Fibroblast of upper back skin (primary cell): Measurements from ENCODE around the gene DTNB.
"Not testable (repeated sequence)": the region's sequence is repeated elsewhere in the genome, so short reads cannot be mapped to it uniquely, and the experiment has no call there.

Source experiments
- DNase-seq: peaks from one replicate; pipeline ENCODE4 v3.0.0-alpha.2; 2013

Gene DTNB

DNA sequence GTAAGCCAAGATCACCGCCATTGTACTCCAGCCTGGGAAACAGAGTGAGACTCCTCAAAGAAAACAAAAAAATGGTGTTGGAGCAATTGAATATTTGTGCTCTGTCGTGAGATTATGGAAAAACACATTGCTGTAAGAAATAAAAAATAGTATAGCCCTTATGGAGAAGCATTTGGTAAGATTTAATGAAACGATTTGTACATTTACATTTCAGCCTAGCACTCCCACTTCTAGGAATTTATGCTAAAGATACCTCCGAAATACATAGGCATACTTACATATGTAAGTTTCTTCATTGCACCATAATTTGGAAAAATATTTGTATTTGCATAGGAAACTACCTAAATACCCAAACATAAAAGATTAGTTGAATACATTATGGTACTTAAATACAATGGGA, 8.7 kb upstream of the DTNB start:
- DNase-seq: no peak

DNA sequence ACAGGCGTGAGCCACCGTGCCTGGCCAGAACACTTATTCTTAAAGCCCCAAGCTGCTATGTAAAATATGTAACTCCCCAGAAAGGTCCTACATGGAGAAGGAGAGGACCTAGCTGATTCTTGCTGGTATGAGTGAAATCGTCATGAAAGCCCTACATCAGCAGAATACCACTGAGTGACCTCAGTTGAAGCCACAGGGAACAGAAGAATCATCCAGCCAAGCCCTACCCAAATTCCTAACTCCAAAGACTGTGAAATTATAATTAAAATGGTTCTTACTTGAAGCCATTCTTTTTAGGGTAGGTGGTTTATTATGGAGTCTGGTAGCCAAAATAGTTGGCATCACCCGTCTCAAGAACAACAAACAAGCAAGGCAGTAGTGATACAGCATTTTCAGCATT, 4.5 kb upstream of the DTNB start:
- DNase-seq: no peak

DNA sequence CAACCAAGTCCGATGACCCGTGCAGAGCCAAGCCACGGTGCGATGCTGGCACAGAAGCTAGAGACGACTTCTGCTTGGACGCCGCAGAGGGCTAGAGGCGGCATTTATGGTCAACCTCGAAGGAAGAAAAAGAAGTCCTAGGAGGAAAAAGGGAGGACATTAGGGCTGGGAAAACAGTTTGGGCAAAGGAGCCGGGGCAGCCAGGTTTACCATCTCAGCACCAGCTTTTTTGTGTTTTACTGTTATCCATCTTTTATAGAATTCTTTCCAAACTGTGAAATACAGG, 643 bp upstream of the DTNB start:
- no peak for DNase-seq

DNA sequence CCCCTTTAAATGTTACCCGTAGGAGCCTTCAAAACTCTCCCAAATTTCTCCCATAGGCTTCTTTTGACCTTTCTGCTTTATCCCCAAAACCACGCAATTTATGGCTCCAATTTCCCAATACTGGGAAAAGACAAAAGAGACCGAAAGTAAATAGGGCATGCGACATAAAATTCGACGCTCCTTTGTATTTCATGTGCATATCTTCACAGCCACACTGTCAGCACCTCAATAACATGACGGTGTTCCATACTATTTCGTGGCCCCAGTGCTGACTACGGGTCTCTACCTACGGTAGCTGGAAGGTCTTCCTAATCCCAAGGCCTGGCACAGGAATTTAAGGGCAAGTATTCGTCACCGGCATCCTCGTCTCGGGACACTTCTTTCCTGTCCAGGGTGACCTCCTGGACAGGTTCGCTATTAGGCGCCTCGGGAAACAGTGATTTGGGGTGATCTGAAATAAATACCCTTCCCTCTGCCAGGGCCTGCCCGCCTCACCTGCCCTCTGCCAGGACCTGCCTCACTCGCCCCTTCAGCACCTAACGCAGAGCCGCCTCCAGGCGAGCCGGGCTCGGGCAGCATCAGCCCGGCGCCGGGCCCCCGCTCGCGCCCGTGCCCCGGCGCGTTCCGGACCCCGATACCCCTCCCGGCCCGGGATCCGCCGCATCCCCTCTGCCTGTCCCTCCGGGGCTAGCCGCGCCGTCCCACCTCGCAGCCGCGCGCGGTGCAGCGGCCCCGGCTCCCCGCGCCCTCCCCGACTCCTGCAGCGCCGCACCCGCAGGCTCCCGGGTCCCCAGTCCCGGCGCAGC, 680 bp downstream of the DTNB start:
- peak; percentile 23 for DNase-seq

DNA sequence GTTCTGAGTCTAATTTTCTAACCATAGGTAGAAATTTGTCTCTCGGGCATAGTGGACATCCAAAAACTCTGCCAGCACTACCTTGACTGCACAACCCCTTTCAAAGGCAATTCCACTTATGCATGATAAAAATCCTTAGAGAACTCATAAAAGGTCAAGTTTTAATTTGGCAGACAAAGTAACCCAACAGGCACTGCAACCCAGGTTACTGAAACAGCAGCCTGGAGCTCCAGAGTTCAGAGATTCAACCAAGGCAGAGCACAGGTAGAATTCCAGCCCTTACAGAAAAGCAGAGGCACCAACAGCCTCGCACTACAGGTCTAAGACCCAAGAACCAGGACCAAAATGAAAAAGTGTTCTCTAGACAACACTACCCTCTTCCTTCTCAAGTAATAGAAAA, 1.8 kb downstream of the DTNB start:
- DNase-seq: no peak

DNA sequence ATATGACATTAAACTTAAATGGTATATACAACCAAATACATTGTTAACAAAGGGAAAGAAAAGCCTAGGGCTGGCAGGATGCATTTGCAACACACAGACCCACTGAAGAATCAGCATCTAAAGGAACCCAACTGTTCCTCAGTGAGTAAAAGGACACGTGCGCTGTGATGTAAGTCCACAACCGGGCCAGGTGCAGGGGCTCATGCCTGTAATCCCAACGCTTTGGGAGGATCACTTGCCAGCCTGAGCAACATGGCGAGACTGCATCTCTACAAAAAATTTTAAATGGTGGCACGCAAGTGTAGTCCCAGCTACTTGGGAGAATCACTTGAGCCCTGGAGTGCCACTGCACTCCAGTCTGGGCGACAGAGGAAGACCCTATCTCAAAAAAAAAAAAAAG, 3.9 kb downstream of the DTNB start:
- DNase-seq: no peak

DNA sequence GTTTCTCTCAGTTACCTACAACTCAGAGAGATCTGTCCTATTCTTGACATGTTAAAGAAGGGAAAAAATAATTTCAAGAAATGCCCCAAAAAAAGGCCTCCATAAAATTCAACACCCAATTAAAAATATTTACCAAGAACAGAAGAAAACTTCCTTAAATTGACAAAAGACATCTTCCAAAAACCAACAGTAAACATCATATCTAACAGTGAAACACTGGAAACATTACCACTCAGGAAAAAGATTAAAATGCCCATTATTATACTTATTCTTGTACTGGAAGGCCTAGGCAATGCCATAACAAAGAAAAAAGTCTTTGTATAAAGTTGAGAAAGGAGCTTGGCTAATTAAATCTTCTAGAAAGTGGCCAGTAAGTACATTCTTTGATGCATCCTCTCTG, 7.2 kb downstream of the DTNB start:
- no peak for DNase-seq

DNA sequence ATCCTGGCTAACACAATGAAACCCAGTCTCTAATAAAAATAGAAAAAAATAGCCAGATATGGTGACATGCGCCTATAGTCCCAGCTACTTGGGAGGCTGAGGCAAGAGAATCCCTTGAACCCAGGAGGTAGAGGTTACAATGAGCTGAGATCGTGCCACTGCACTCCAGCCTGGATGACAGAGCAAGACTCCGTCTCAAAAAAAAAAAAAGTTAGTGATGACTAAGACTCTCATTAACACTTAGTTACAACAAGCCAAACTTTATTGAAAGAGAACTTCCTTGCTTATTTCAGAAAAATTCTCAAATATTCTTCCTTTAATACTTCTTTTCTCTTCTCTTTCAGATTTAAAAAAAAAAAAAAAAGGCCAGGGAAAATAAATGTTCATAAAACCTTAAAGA, 7.9 kb downstream of the DTNB start:
- not testable (repeated sequence) for DNase-seq

DNA sequence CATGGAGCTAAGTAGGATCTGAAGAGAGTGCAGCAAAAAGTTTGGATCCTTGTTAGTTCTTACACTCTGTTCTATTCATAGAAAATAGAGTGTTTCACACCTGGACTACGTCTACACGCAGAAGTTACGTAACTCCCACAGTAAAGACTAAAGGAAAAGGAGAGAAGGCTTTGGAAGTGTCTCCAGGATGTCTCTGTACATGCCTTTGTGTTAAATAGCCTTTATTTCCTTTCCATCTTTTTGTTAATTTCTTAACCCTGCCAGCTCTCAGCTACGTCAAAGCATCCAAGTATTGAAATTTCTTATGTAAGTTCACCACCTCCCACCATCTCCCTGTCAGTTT, 8.4 kb downstream of the DTNB start:
- no peak for DNase-seq

DNA sequence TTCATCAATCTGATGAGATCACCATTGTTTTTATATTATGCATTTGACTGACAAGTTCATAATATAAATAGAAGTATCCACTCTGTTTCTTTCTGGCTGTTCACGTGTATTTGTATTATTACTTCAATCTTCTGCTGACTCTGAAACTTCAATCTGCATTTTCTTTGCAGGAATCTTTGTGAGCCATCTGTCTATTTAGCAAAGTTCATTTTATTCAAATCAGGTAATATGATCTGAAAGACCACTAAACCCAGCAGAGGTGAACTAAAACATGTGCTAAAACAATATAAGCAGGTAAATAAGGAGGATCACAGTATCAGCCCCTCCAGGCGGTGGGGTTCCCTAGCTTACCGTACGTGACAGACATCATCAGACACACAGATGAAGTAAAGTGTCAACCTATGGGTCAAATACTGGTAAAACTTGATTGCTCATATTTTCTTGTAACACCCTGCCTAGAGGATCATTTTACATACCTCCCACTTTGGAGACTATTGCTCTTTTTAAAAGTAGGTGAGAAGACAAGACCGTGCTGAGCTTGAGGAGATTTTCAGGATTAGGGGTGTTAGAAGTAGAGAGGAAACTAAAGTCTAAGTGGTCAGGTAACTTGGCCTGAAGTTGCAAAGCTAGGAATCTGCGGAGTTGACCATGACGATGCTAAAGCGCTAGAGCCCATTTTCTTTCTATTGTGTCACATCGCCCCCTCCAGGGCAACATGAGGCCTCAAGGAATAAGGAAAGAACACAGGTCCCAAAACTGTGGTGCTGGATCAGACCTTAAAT, 9.0 kb downstream of the DTNB start:
- DNase-seq: peak; percentile 67

DNA sequence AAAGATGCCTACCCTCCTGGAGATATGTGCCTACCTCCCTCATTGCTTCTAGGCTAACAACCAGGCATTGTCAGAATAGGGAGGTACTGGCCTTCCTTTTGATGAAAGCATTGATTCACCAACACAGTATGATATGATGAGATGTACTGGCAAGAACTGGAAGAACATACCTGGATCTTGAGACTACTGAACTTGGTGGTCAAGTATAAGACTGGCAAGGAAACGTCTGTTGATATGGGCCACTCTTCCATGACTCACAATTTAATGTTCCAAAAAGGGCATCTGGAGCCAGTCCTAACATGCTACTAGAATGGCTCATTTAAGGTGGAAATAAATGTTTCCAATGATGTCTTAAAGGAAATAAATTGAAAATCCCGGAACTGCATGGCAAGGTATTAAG, 18.1 kb downstream of the DTNB start:
- DNase-seq: no peak

DNA sequence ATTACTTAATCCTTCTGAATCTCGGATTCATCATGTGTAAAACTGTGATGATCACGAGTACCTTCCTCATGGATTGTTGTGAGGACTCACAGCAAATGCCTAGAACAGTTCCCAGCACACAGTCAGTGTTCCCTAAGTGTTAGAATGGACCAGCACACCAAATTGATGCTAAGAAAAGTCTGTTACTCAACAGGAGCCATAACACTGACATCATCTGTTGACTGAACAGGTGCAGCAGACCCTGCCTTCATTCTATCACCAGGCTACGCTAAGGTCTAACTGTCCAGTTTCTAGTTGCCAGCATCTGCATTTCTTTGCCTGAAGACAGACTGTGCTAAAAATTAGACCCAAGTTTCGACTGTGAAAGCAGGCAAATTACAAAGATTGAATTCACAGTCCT, 18.6 kb downstream of the DTNB start:
- DNase-seq: no peak

DNA sequence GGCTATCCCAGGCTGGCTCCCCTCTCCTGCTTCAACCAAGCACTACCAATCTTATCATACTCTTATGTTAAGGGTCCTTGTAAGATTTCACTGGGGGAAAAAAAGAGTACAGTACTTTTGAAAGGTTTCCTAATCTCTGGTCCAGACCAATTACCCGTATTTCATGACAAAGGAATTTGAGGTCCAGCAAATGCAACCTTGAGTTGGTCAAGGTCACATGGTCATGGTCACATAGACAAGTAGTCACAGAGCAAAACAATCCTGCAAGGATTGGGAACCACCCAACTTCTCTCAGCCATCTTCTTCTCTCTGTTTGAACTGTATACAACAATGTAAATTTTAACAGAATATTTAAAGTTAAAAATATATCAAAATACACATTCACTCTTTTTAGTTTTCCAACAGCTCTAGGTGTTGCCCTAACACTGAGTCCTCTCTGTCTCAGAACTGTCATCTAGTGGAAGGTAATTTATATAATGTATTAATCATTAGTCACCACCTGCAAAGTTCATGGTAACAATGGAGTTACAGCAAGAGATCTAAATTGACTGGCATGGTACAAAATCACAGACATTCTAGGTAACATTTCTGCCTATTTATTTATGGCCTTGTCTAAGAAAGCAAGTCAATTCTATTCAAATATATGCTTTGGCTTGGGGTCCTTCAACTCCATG, 21.5 kb downstream of the DTNB start:
- no peak for DNase-seq

DNA sequence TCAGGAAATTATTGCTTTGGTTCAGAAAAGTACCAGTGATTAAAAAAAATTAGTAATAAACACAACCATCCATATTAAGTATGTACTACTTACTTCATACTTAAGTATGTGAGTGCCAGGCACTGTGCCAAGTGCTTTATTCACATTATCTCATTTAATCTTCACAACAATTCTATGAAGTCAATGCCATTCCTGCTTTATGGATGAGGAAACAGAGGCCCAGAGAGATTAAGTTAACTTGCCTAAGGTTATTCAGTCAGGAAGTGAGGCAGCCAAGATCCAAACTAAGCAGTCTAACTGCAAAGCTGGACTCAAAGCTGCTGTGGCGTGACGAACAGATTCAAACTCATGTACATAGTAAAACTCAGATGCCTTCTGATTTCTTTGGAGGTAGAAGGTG, 22.3 kb downstream of the DTNB start:
- peak; percentile 37 for DNase-seq

DNA sequence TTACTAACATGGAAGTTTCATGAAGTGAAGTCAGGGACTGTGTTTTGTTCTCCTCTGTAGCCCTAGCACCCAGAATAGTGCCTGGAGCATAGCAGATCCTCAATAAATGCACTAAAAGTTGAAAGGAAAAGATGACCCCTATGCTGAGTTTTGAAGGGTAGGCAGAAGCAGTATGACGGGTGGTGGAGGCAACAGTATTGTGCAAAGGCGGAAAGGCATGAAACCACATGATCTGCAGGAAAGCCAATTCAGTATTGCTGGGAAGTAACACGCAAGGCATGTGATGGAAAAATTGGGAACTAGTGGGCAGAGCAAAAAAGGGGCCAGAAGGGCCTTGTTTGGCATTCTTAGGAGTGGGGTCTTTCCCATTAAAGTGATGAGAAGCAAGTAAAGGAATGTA, 23.1 kb downstream of the DTNB start:
- no peak for DNase-seq

DNA sequence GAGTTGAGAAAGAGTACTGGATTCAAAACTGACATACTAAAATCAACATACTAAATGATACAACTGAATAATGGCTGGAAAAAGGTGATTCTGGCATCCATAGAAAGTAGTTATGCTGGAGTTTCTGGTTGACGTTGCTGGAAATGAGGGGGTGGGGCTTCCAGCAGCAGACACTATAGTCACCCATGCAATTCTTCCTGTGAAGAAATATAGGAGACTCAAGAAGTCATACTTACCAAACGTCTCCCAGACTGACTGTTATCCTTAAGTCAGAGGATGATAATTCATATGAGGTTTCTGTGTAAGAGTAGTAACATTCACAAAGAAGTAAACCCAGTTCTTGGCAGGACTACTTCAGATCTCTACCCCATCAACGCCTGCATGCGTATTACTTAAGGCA, 23.6 kb downstream of the DTNB start:
- no peak for DNase-seq

DNA sequence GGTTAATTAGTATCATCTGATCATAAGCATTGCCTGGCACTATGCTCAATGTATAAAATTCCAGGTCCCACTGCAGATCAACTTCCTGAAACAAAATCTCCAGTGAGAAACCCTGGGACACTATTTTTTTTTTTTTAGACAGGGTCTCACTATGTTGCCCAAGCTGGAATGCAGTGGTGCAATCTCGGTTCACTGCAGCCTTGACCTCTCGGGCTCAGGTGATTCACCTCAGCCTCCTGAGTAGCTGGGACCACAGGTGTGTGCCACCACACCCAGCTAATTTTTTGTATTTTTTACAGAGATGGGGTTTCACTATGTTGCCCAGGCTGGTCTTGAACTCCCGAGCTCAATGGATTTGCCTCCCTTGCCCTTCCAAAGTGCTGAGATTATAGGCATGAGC, 31.1 kb downstream of the DTNB start:
- no peak for DNase-seq

DNA sequence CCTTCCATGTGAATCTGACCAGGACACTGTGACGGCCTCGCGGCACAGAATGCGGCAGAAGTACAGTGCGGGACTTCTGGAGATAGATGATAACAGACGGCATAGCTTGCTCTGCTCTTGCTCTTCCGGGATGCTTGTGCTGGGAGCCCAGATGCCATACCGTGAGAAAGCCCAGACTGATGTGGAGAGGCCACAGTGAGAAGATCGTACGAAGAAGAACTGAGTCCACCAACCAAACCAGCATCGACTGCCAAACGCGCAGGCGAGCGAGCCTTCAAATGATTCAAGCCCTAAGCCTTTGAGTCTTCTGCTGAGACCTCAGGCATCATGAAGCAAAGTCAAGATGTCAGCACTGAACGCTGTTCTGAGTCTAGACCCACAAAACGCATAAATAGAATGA, 33.7 kb downstream of the DTNB start:
- no peak for DNase-seq

DNA sequence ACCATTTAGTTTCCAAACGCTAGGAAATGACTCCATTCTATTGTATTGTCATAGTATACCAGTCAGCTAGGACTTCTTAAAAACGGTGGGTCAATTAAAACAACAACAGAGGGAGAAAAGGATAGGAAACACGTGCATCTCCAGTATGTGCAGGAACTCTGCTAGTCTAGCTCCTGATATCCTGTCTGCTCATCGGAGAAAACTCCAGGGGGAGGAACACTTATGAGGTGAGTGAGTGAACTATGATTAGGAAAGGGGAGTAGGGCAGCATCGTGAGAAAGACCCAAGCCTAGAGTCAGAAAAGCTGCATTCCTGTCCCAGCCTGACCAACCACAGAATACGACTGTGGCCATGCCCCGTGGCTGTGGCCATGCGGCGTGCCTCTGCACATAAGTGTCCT, 34.2 kb downstream of the DTNB start:
- no peak for DNase-seq

DNA sequence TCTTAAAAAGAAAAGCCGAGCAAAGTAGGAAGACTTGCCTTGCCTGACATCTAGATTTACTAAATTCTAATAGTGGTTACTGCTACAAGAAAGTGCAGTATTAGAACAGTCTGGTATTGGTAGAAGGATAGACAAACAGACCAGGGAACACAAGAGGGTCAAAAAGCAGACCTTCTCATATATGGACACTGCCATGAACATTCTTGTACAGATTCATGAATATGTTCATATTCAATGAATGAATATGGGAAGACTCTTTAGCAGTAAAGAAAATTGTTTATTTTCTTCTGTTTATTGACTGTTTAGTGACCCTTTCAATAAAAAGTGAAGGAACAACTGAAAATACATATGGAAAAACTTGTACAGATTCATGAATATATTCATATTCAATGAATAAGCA, 37.6 kb downstream of the DTNB start:
- DNase-seq: no peak

DNA sequence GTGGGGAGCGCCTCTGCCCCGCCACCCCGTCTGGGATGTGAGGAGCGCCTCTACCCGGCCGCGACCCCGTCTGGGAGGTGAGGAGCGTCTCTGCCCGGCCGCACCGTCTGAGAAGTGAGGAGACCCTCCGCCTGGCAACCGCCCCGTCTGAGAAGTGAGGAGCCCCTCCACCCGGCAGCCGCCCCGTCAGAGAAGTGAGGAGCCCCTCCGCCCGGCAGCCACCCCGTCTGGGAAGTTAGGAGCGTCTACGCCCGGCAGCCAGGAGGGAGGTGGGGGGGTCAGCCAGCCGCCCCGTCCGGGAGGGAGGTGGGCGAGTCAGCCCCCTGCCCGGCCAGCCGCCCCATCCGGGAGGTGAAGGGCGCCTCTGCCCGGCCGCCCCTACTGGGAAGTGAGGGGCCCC, 39.6 kb downstream of the DTNB start:
- not testable (repeated sequence) for DNase-seq

DNA sequence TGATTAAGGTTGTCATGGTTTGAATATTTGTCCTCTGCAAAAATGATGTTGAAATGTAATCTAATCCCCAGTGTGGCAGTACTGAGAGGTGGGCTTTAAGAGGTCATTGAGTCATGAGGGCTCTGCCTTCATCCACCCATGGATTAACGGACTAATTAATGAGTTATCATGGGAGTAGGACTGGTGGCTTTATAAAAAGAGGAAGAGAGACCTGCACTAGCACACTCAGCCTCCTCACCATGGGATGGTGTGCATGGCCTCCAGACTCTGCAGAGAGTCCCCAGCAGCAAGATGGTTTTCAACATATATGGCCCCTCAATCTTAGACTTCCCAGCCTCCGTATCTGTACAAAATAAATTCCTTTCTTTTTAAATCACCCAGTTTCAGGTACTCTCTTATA, 41.0 kb downstream of the DTNB start:
- DNase-seq: no peak

DNA sequence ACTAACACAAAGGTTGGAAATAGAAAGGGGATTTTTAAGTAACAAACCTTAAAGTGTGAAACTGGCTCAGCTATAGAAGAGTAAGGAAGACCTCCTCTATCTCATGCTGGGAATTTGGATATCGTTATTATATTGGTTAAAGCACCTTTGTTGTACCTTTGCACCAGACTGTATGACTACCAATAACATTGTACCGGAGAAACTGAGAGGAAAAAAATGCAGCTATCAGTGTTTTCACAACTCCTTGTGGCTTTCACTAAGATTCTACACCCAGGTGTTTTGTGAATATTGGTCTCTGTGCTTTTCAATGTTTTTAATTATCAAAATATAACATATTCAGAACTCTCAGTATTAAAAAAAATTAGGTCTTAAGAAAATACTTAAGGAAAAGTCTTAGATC, 48.7 kb downstream of the DTNB start:
- DNase-seq: no peak

DNA sequence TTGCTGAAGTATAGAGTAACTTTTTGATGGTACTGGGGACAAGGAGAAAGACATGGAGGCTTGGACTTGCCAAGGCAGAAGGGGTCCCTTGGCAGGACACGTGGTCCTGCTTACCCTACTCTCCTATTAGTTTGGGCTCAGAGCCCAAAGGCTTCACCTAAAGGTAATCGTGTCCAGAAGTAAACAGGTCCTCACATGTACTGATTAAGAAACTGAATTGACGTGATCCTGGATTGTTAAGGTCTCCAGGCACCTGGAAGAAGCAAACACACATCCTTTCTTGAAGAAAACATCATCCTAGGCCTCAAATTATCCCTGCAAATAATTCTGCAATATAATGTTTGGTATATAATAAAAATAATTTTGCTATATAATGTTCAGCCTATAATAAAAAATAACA, 50.0 kb downstream of the DTNB start:
- DNase-seq: no peak

DNA sequence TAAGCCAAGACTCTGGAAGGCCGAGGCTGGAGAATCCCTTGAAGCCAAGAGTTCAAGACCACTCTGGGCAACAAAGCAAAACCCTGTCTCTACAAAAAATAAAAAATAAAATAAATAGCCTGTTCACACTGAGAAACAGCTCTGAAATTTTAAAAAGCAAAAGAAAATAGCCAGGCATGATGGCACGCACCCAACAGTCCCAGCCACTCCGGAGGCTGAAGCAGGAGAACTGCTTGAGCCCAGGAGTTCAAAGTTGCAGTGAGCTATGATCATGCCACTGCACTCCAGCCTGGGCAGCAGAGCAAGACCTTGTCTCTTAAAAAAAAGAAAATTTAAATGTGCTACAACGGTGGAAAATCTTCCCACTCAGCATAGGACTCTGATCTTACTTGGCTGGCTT, 52.7 kb downstream of the DTNB start:
- no peak for DNase-seq
